GM08714 (cell line): ENCODE data around the gene BTBD9.

ENCODE experiments used
- H3K4me3 ChIP-seq: fragments of 200-500 bp; sonication (Bioruptor generic); 2 replicates; pipeline ENCODE4 v1.5.1; 2014; ENCODE audit warnings: mild to moderate bottlenecking, low read length, inconsistent platforms
- ZNF274 ChIP-seq: IDR thresholded peaks from 2 replicates; pipeline ENCODE4 v1.6.1; 2012; ENCODE audit warnings: mild to moderate bottlenecking, low read depth, low read length

BTBD9 gene

DNA sequence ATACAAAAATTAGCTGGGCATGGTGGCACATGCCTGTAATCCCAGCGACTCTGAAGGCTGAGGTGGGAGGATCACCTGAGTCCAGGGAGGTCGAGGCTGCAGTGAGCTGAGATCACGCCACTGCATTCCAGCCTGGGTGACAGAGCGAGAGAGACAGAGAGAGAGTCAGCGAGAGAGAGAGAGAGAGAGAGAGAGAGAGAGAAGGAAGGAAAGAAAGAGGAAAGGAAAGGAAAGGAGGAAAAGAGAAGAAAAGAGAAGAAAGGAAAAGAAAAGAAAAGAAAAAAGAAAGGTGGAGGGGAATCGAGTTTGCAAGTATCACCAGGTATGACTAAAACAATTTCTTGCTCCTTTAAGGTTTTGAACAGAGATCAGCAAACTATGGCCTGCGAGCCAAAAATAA, 152.3 kb downstream of the BTBD9 start:
- TF ChIP-seq ZNF274 = no peak
- H3K4me3 ChIP-seq = no peak overlapping the region

DNA sequence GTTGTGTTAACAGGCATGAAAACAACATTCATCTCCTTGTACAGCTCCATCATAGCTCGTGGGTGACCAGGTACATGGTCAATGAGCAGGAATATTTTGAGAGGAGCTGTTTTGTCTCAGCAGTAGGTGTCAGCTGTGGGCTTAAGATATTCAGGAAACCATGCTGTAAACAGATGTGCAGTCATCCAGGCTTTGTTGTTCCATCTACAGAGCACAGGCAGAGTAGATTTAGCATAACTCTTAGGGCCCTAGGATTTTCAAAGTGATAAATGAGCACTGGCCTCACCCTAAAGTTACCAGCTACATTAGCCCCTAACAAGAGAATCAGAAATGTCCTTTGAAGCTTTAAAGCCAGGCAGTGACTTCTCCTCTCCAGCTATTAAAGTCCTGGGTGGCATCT, 154.2 kb downstream of the BTBD9 start:
- no peak overlapping the region for H3K4me3 ChIP-seq
- TF ChIP-seq ZNF274 = no peak

DNA sequence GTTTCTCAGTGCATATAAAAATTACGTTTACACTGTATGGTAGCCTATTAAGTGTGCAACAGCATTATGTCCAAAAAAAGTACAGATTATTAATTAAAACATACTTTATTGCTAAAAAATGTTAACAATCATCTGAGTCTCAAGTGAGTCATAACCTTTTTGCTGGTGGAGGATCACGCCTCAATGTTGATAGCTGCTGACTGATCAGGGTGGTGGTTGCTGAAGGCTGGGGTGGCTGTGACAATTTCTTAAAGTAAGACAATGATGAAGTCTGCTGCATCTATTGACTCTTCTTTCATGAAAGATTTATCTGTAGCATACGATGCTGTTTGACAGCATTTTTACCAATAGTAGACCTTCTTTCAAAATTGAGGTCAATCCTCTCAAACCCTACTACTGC, 155.1 kb downstream of the BTBD9 start:
- no peak for TF ChIP-seq ZNF274
- no peak overlapping the region for H3K4me3 ChIP-seq

DNA sequence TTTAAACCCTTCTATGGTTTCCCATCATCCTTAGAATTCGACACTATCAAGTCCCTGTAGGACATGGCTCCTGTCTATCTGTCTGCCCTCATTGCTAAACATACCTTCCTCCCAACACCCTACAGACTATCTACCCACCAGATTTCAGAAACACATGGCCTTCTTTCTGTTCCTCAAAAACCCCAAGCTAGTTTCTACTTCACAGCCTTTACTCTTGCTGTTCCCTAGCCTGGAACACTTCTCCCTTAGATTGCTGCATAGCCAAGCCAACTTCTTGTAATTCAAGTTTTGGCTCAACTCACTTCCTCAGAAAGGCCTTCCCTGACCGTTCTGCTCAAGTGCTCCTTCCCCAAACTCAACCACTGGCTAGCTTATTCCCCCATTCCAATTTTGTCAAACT, 156.2 kb downstream of the BTBD9 start:
- no peak for TF ChIP-seq ZNF274
- no peak overlapping the region for H3K4me3 ChIP-seq

DNA sequence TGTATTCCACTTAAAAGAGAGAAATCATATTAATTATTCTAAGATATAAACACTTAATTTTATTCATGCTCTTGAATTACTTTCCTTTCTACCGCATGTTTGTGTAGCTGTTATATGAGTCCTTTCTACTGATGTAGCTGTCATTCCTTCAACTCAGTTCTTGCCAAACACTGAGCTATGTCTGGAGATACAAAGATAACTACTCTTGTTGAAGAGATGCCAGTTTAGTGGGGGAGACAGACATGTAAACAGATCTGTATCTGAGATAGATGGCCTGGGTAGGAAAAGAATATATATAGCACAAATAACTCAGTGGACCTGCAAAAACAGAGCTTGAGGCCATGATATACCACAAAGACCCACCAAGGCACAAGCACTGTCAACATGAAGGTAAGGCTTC, 157.3 kb downstream of the BTBD9 start:
- TF ChIP-seq ZNF274 = no peak
- no peak overlapping the region for H3K4me3 ChIP-seq

DNA sequence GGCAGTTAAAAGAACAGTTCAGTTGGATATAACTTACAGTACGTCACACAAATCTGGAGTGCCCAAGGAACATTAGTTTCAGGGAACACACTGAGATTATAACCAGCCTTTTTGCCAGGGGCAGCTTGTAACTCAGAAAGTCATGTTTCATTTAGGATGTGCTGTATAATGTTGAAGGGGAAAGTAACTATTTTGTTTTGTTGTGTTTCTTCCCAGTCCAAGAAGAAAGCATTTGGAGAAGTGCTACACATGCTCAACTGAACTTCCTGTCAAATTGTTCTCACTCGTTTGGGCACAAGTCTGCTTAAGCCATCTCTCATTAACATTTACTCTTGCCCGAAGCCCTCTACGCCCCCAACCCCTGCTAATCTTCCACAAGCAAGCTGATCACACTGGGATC, 157.9 kb downstream of the BTBD9 start:
- H3K4me3 ChIP-seq = no peak overlapping the region
- TF ChIP-seq ZNF274 = no peak

DNA sequence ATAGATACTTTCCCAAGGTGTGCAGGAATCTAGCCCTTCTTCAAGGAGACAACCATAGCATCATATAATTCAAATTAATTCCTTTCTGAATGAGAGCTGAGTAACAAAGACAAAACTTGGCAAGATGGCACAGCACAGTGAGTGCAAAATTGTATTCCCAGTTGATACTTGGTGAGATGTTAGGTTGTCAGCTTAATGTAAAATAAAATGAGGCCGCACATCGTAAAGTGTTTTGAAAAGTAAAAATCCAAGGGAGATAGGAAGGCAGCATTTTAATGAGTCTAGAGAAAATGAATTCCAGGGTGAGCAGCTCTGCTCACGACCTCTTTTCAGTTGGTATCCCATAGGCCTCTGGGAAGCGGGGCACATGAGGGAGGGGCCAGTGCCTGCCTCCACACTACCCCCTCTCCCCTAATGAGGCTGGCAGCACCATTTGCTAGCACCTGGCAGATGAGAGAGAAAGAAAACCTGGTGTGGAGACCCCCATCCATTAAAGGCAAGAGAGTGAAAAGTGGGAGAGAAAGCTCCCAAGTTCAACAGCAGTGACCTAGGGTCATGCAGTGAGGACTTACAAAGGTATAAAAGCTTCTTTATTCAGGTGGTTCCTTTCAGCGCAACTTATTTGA, 158.4 kb downstream of the BTBD9 start:
- TF ChIP-seq ZNF274 = no peak
- H3K4me3 ChIP-seq = no peak overlapping the region

DNA sequence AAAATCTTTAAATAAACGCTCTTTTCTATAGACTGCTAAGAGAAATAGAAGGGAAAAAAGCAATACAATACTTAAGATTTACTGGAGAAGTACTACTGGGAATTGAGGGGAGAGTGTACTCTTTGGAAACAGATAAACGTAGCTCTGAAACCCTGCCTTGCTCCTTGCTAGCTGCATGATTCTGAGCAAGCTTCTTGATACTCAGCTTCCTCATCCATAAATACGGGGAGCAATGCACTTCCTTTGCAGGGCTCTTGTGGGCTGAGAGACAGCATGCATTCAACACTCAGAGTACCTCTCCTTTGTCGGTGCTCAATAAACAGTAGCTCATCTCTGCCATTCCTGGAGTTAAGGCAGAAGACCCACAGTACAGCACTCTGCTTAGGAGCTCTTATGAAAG, 159.7 kb downstream of the BTBD9 start:
- H3K4me3 ChIP-seq = no peak overlapping the region
- no peak for TF ChIP-seq ZNF274

DNA sequence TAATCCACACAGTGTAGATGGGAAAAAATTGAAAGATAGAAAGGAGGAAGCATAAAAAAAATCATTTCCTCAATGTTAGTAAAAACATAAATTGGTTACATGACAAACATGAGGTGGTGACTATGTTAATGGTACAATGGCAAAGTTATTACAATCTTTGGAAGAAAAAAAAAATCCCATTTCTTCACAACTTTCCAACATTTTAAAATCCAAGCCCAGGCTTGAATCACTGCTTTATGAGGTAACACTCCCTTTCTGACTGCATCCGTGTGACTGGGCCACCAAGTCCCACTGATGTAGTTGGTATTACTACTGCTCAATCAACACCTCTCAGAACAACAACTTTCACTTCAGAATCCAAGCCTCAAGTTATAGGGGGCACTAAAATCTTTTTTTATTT, 160.4 kb downstream of the BTBD9 start:
- TF ChIP-seq ZNF274 = no peak
- H3K4me3 ChIP-seq = no peak overlapping the region

DNA sequence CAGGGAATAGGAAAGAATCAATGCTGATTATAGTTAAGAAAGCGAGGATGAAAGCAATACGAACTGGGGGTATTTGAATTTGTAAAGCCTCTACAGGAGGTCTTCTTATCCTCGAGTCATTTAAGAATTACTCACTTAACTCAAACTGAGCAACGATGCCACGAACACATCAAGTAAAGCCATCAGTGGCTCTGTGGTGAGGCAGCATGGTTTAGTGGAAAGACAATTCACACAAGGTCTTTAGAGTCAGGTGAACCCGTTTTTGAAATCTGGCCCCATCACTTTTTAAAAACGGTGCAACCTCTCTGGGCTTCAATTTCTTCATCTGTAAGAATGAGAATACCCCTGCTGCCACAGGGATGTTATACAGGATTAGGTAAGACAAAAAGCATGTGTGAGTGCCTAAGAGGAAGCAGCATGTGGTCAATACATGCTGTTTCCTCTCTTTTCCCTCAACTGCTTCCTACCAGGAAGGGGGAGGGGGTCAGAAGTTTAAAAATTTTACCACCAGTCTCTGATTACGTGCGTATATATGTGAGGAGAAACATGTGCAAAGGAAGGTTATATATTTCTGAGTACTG, 162.0 kb downstream of the BTBD9 start:
- H3K4me3 ChIP-seq = no peak overlapping the region
- no peak for TF ChIP-seq ZNF274

DNA sequence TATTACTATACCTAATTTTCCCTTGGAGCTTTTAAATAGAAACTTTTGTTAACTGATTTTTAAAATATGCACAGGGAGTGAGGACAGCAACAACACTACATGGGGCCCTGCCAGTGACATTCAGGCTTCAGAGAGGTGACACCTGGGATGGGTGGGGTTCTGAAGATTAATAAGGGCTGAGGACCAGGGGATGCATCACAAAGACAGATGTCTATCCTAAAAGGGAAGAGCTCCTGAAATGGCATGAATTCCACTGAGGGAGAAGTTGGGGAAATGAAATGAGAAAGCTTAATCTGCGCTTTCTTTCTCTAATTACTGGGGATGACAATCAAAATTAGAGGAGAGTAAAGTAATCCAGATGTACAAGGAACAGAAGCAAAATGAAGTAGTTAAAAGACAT, 162.8 kb downstream of the BTBD9 start:
- no peak overlapping the region for H3K4me3 ChIP-seq
- TF ChIP-seq ZNF274 = no peak

DNA sequence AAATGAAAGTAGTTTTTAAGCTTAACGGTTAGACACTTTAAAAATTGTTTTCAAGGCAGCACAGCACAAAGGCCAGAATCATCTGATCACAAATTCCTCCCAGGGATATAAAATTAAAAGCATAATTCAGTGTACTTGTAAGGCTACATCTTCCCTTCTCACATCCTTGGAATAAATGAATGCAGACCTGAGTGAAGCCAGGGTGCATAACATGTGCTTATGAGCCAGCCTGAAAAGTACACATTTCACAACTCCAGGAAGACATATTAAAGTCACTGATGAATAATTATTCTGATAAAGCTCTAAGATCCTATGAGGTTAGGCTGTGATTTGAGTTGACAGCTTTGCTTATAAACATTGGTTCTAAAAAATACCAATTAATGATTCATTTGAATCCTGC, 163.6 kb downstream of the BTBD9 start:
- H3K4me3 ChIP-seq = no peak overlapping the region
- TF ChIP-seq ZNF274 = no peak

DNA sequence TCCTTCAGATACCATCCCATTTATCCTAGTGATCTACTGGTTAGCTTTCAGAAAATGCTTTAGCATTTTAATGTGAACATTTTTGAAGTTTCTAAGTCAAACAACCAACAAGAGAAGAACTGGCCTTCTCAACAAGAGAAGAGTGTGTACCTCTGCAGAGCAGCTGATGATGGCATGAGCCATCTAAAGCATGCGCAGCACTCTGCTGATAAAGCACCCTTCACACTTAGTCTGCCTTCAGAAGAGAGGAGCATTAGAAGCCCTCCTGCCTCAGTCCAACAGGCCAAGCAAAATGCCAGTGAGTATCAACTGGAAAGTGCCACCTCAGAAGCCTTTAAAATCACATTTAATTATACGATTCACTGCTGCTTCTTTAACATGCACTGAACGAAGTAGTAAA, 169.2 kb downstream of the BTBD9 start:
- no peak for TF ChIP-seq ZNF274

DNA sequence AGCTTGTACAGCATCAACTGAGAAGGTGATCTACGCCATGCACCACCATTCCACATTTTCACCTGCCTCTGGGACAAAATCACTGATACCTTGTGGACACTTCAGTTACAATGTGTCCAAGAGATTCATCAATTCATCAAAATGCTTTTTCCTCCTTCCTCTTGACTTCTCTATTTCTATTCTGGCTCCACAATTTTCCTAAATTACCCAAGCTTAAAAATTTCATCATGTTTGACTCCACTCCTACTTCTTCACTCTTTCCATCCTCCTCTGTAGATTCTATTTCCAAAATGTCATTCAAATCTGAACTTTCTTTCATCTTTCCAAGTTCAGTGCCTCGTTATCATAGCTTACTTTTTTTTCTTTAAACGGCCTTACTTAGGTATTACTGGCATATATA, 172.2 kb downstream of the BTBD9 start:
- TF ChIP-seq ZNF274 = no peak
- no peak overlapping the region for H3K4me3 ChIP-seq

More for the DNA sequence above, 169.2 kb downstream of the BTBD9 start:
- no peak overlapping the region for H3K4me3 ChIP-seq

DNA sequence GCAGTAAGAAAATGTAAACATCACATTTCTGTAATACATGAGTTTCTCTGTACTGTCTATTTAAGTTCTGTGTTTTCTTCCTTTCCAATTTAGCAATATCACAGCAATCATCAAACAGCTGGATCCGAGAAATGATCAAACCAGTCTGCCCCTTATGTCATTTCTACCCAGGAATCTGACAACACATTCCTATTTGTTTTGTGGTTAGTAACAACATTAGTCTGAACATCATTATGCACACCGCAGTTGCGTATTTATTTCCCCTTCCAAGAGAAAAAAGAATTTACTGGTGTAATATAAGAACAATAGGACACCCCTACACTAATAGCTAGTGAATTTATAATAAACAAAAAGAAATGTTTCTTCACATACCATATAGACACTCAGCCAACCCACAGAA, 179.5 kb downstream of the BTBD9 start:
- TF ChIP-seq ZNF274 = no peak

DNA sequence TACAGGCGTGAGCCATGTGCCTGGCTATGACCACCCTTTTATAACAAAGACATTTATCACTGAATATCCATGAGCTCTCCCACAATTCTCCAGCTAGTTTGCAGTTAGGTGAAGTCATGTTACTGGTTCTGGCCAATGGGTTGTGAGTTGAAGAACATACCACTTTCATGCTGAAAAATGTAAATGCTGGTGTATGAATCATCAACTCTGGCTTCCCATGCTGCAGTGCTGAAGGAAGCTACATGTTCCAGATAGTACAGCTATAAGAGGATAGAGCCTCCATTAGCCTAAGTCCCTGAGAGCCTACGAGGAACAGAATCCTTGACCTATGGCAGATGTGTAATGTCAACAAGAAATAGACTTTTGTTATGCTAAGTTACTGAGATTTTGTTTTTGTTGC, 180.4 kb downstream of the BTBD9 start:
- no peak overlapping the region for H3K4me3 ChIP-seq
- no peak for TF ChIP-seq ZNF274

More for the DNA sequence above, 179.5 kb downstream of the BTBD9 start:
- H3K4me3 ChIP-seq = no peak overlapping the region
